ENCODE data around the gene RNU5D-1. TPM values are rescaled to one million over a fixed set of nuclear protein-coding genes. Genes with fewer than 3 reads are reported as not detected.

Gene RNU5D-1
- total RNA-seq, 1 experiment from 2014 or later: not detected

- no peak for TF ChIP-seq CTCF (conservative IDR thresholded peaks at IDR 0.05)
- no peak overlapping the region for H2BK12ac ChIP-seq (ENCODE audit: insufficient read length, low read depth, low read length)
- H4K5ac ChIP-seq (ENCODE audit: insufficient read length, low read depth, low read length): no peak overlapping the region
- H3K79me1 ChIP-seq (ENCODE audit: insufficient read depth, low read depth, low read length, poor library complexity, severe bottlenecking): no peaks in the 10 kb centered on the region
- H3K9ac ChIP-seq (ENCODE audit: extremely low read depth, insufficient read length, low read length): no peak overlapping the region
- WGBS (ENCODE audit: extremely low coverage, insufficient read length, low lambda C conversion rate): no CpG with 5 or more reads among the region's 4 CpGs
- no peak overlapping the region for H2BK120ac ChIP-seq (ENCODE audit: low read depth, low read length, poor library complexity, severe bottlenecking)
- H3K4me1 ChIP-seq (ENCODE audit: insufficient read depth, low read length): no peaks in the 10 kb centered on the region
- H3K23ac ChIP-seq (ENCODE audit: insufficient read length, low read depth, low read length): no peak overlapping the region
- no peaks in the 10 kb centered on the region for H3K27me3 ChIP-seq (ENCODE audit: insufficient read depth, low read length)
- H3K4me3 Mint-ChIP-seq: no peak overlapping the region
- no peak overlapping the region for H4K91ac ChIP-seq (ENCODE audit: insufficient read length, low read depth, low read length)
- no peak overlapping the region for H3K27ac Mint-ChIP-seq
- H3K9me3 Mint-ChIP-seq: no peaks in the 10 kb centered on the region
- H3K14ac ChIP-seq (ENCODE audit: insufficient read depth, low read length): no peak overlapping the region
- H3K27me3 Mint-ChIP-seq (ENCODE audit: low read depth): peaks cover 5% of the 10 kb centered on the region
- H2BK5ac ChIP-seq (ENCODE audit: insufficient read length, low read length): no peak overlapping the region
- H3K4ac ChIP-seq (ENCODE audit: low read depth, low read length): no peak overlapping the region
- no peak overlapping the region for H3K18ac ChIP-seq (ENCODE audit: insufficient read length, low read depth, low read length)
- no peaks in the 10 kb centered on the region for H4K20me1 ChIP-seq (ENCODE audit: control insufficient read depth, insufficient read depth, insufficient read length)
- H2AK5ac ChIP-seq (ENCODE audit: insufficient read length, low read length): no peak overlapping the region
- H3K36me3 Mint-ChIP-seq (ENCODE audit: insufficient read depth in 1 of 3, low read depth in 3 of 3): no peaks in the 10 kb centered on the region
- H3T11ph ChIP-seq (ENCODE audit: low read length): no peak overlapping the region
- peaks cover 0 to 5% of the 10 kb centered on the region in 2 experiments; a peak in 2 of 4 replicates for H3K4me1 Mint-ChIP-seq
- no peak overlapping the region for H3K4me2 ChIP-seq (ENCODE audit: insufficient read depth, insufficient read length, low read length)
- H2BK20ac ChIP-seq (ENCODE audit: low read depth, low read length, poor library complexity, severe bottlenecking): no peak overlapping the region
- no peak overlapping the region for H3K56ac ChIP-seq (ENCODE audit: insufficient read length, low read depth, low read length)
- no peaks in the 10 kb centered on the region for H3K9me3 ChIP-seq (ENCODE audit: control insufficient read depth, low read depth, low read length)
- no peak overlapping the region for H4K8ac ChIP-seq (replicated peaks; ENCODE audit: insufficient read length, low read depth, low read length)
- DNase-seq: no peak
- H2AFZ ChIP-seq (ENCODE audit: low read length): no peak overlapping the region
- H3K79me2 ChIP-seq (ENCODE audit: insufficient read depth, low read length): no peaks in the 10 kb centered on the region
- no peaks in the 10 kb centered on the region for H3K23me2 ChIP-seq (ENCODE audit: insufficient read length, low read depth, low read length, poor library complexity, severe bottlenecking)
- no peak overlapping the region for H3K27ac ChIP-seq (ENCODE audit: insufficient read length, low read depth, low read length)
- H2BK15ac ChIP-seq (ENCODE audit: low read depth, low read length): no peak overlapping the region
Measured at GRCh38 chr1:44695671-44696070, 35.3 kb downstream of the RNU5D-1 start.

All from H9 (cell line).